Stimulated activated CD4-positive, alpha-beta T cell treated with anti-CD3 and anti-CD28 coated beads, Interleukin-4, amount 100 ng/mL, for 24 hours (primary cell): ENCODE measurements around the gene PRMT2.

Experiments used
- DNase-seq: peaks from one replicate; pipeline ENCODE4 v3.0.0-alpha.2; 2020

Gene PRMT2

GRCh38 chr21:46635324-46636180, at the start of gene PRMT2:
PRMT2 (plus strand) TSS chr21:46635674; CDS start chr21:46636952, 1,278 bp downstream.
- DNase-seq = peak; percentile 97

DNA sequence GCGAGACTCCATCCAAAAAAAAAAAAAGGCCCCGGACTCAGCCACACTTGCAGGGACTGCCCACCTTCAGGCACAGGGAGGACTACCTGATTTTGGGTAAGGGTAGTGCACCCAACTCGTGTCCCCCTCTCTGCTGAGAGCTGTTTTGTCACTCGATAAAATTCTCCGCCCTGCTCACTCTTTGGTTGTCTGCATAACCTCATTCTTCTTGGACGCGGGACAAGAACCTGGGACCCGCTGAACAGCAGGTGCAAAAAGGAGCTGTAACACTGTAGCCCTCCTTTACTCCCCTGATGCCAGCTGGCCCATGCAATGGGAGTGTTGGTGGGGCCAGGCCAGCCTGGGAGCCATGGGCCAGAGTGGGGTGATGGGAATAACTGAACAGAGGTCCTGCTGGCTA, 41.2 kb upstream of the PRMT2 start:
- DNase-seq = no peak

- DNase-seq = no peak
These were observed 39.3 kb upstream of the PRMT2 start for GRCh38 chr21:46596201-46596600.

DNA sequence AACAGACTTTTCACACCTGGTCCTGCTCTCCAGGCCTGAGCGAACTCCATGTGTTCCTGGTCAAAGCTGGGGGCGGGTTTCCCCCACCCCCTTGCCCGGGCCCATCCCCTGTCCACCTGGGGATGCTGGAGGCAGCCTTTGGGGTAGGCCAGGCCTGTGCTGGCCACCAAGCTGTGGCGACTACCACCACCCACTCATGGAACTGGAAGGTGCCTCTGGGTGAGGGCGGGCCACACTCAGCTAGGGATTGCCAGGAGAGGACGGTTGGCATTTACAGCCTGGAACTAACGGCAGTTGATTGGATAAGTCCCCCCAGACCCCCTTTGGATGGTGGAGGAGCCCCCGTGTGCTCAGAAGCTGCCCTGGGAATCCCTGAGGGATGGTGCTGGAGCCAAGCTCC, 38.4 kb upstream of the PRMT2 start:
- DNase-seq = no peak

GRCh38 chr21:46597896-46598343, 37.6 kb upstream of the PRMT2 start:
- no peak for DNase-seq

DNA sequence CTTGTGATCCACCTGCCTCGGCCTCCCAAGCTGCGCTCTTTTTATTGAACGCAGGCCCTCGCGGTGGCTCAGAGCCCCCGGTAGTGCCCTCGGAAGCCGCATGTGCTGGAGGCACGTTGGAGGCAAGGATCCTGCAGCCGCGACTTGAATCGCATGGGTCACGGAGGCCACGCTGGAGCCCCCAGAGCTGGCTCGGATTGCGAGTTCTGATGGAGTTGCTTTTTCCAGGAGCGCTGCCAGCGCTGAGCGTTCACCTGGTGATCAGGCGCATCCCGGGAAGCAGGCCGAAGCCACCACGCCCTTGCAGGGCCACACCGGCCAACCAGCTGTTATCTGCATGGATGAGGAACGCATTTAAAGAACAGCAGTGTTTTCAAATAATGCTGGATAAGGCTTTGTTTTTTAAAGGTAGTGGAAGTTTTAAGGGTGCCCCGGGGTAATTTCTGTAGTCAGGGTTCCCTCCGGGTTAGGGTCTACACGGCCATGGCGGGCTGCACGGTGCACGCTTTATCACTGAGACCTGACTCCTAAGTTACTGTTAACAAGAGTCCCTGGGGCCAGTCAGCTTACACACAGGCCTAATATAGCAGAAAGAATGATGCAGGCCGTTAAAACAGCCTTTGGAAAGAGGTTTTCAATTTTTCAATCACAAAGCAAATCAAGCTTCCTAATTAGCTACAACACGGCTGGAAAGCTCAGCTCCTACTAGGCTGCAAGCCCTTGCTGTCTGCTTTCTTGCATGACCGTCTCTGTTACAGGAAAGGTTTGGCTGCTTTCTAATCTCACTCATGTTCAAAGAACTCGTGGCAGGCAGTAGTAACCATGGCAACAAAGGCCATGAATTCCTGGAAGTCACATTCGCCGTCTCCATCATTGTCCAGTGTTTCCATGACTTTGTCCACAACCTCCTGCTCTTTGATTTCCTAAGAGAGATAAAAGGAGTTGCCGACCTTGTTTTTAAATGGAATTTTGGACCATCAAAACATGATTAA, 36.6 kb upstream of the PRMT2 start:
- no peak for DNase-seq

DNA sequence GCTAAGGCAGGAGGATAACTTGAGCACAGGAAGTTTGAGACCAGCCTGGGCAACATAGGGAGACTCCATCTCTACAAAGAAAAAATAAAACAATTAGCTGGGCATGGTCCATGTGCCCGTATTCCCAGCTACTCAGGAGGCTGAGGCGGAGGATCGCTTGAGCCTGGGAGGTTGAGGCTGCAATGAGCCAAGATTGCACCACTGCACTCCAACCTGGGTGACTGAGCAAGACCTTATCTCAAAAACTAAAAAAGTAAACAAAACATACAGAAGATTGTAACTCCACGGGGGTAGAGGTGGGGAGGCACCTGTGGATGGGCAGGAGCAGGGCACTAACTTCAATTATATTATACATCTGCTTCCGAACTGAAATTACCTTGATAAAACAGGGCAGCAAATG, 35.2 kb upstream of the PRMT2 start:
- DNase-seq = no peak

GRCh38 chr21:46600978-46601377, 34.5 kb upstream of the PRMT2 start:
- DNase-seq = no peak

DNA sequence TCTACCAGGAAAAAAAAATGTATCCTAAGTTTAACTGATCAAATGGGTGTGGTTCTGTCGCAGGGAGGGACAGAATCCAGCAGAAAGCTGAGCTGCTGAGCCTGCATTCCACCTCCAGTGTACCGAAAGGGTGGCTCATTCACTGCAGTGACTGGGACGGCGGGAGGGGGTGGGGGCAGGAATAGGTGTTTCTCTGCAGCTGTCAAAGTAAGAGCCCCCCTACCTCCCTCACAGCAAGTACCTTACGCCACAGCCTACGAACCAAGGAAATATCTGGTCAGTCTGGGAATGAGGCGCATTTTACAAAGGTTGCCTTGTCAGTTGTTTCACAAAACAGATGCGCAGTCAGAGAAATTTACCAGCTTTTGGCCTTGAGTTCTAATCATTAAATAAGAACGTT, 32.2 kb upstream of the PRMT2 start:
- no peak for DNase-seq

DNA sequence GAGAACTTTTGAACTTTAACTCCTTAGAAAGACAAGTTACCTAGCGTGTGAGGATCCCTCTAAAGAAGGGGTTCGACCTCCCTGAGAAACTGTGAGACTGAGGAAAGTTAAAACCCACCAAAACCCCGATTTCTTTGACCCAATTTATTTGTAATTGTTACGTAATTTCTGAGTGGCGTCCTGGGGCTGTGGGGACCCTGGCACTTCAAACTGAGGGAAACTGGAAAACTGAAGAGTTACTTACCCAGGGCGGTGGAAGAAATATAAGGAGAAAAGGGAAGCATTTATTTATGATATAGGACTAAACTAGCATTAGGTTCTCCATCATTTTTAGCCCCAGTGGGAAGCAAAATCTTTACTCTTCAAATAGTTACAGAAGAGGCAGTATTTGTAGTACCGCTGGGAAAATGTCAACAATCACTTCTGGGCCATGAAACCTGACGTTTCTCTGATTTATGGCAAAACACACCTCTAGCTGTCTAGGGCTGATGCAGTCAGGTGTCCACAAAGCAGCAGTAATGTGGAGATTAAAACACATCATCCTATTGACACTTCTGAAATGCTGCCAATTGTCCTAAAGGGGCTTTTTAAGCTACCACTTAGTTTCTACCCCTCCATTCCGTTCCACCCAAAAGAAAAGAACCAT, 31.0 kb upstream of the PRMT2 start:
- no peak for DNase-seq

- no peak for DNase-seq
These were observed 30.3 kb upstream of the PRMT2 start, which contains the start of gene S100B for GRCh38 chr21:46604975-46605766. S100B (minus strand) TSS chr21:46605082; CDS start chr21:46602415, 2,667 bp downstream.

DNA sequence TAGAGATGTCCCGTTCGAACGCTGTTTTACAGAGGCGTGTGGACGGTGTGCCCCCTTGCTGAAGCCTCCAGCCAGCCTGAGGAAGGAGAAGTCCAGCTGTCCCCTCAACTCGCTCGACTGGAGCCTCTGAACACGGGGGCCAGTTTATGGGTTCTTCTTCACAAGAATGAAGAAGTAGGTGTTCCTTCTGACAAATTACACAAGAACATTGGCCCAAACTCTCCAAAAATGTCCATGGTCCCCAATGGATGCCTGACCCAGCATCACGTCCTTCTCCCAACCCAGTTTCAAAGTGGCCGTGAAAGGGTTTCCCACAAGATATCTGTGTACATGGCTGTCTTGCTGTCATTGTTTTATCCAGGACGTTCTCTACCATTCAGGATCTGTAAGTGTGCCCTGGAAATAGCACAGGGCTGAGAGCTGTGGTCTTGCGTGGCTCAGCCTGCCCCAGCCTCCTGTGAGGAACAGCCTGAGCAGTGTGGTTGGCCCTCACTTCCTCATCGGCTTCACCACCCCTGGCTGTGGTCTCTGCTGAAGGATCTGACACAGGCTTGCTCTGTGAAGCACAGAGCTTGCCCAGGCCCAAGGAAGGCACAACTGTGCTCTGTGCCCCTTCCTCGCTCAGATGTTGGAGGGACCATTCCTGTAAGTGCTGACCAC, 29.6 kb upstream of the PRMT2 start:
- DNase-seq = peak; percentile 24

- DNase-seq = no peak
These were observed 29.1 kb upstream of the PRMT2 start for GRCh38 chr21:46606427-46606813.

GRCh38 chr21:46607636-46608035, 27.8 kb upstream of the PRMT2 start:
- DNase-seq = no peak

- DNase-seq = no peak
These were observed 26.8 kb upstream of the PRMT2 start for GRCh38 chr21:46608672-46609111.

- no peak for DNase-seq
These were observed 25.3 kb upstream of the PRMT2 start for GRCh38 chr21:46610018-46610701.

DNA sequence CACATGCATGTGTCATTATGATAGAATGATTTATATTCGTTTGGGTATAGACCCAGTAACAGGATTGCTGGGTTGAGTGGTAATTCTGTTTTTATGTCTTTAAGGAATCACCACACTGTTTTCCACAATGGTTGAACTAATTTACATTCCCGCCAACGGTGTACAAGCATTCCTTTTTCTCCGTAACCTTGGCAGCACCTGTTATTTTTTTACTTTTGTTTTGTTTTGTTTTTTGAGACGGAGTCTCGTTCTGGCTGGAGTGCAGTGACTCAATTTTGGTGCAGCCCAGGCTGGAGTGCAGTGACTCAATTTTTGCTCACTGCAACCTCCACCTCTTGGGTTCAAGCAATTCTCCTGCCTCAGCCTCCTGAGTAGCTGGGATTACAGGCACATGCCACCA, 22.1 kb upstream of the PRMT2 start:
- DNase-seq = no peak

- no peak for DNase-seq
These were observed 19.4 kb upstream of the PRMT2 start for GRCh38 chr21:46616050-46616449.

- no peak for DNase-seq
These were observed 18.8 kb upstream of the PRMT2 start for GRCh38 chr21:46616656-46617055.

DNA sequence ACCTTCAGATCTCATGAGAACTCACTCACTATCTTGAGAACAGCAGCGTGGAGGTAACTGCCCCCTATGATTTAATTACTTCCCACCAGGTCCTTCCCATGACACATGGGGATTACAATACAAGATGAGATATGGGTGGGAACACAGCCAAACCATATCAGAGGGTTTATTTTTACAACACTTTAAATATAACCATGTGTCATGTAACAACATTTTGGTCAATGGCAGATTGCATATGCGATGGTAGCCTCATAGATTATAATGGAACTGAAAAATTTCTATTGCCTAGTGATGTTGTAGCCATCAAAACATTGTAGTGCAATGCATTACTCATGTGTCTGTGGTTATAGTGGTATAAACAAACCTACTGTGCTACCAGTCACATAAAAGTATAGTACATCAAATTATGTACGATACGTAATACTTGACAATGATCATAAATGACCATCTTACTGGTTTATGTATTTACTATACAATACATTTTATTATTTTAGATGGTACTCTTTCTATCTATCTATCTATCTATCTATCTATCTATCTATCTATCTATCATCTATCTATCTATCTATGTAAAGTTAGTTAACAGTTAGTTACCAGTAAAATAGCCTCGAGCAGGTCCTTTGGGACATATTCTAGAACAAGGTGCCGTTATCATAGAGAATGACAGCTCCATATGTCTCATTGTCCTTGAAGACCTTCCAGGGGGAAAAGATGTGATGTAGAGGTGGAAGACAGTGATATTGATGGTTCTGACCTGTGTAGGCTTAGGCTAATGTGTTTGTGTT, 18.0 kb upstream of the PRMT2 start:
- no peak for DNase-seq
